OCI-LY1 (cell line): ENCODE data around the gene CRY1.

Experiments used
- H2AFZ ChIP-seq: fragments of 200-600 bp; sonication (generic), shearing (Covaris generic); 2 replicates; pipeline ENCODE4 v1.6.0; 2014; ENCODE audit warnings: antibody characterized with exemption, mild to moderate bottlenecking, low read length
- H3F3A ChIP-seq: fragments of 200-600 bp; sonication (generic), shearing (Covaris generic); 2 replicates; pipeline ENCODE4 v1.6.0; 2014; ENCODE audit warnings: mild to moderate bottlenecking, antibody characterized with exemption, low read length, moderate library complexity; ENCODE audit not compliant: insufficient read depth
- H3K27ac ChIP-seq: fragments of 200-600 bp; sonication (generic); 2 replicates; pipeline ENCODE4 v1.5.1; 2014; ENCODE audit warnings: low read length, mixed run types, mild to moderate bottlenecking, low read depth; ENCODE audit not compliant: poor library complexity, severe bottlenecking
- H3K27me3 ChIP-seq: fragments of 200-600 bp; sonication (generic); 2 replicates; pipeline ENCODE4 v1.6.0; 2014; ENCODE audit warnings: antibody characterized with exemption, mild to moderate bottlenecking, low read length, moderate library complexity; ENCODE audit not compliant: insufficient read depth
- H3K36me3 ChIP-seq: fragments of 200-600 bp; sonication (generic); 2 replicates; pipeline ENCODE4 v1.6.1; 2014; ENCODE audit warnings: mild to moderate bottlenecking, antibody characterized with exemption, low read length, moderate library complexity, mixed read lengths; ENCODE audit not compliant: insufficient read depth
- H3K4me1 ChIP-seq: fragments of 200-600 bp; sonication (generic); 2 replicates; pipeline ENCODE4 v1.5.1; 2014; ENCODE audit warnings: mild to moderate bottlenecking, low read length, moderate library complexity; ENCODE audit not compliant: insufficient read depth, severe bottlenecking
- H3K4me2 ChIP-seq: fragments of 200-600 bp; sonication (generic), shearing (Covaris generic); 2 replicates; pipeline ENCODE4 v1.6.1; 2014; ENCODE audit warnings: low read length
- H3K4me3 ChIP-seq: fragments of 200-600 bp; sonication (generic); 2 replicates; pipeline ENCODE4 v1.5.1; 2014; ENCODE audit warnings: low read length, low read depth, mild to moderate bottlenecking, mixed read lengths; ENCODE audit not compliant: poor library complexity, severe bottlenecking
- H3K79me2 ChIP-seq: fragments of 200-600 bp; shearing (Covaris generic); 2 replicates; pipeline ENCODE4 v1.6.1; 2016; ENCODE audit warnings: mixed run types, low read length, mixed read lengths; ENCODE audit not compliant: insufficient read depth
- H3K9ac ChIP-seq: fragments of 200-600 bp; sonication (generic), shearing (Covaris generic); 2 replicates; pipeline ENCODE4 v1.6.1; 2014; ENCODE audit warnings: mild to moderate bottlenecking, low read length, mixed read lengths
- H3K9me2 ChIP-seq: fragments of 200-600 bp; sonication (generic), shearing (Covaris generic); 2 replicates; pipeline ENCODE4 v1.6.1; 2014; ENCODE audit warnings: low read depth, mild to moderate bottlenecking, low read length, mixed read lengths
- H3K9me3 ChIP-seq: fragments of 200-600 bp; shearing (Covaris generic); 2 replicates; pipeline ENCODE4 v1.6.1; 2014; ENCODE audit warnings: low read length, mixed read lengths
- H4K20me1 ChIP-seq: fragments of 200-600 bp; sonication (generic), shearing (Covaris generic); 2 replicates; pipeline ENCODE4 v1.6.0; 2016; ENCODE audit warnings: mild to moderate bottlenecking, low read length; ENCODE audit not compliant: insufficient read depth
- CTCF ChIP-seq: fragments of 200-600 bp; sonication (generic), shearing (Covaris generic); IDR thresholded peaks from 2 replicates; pipeline ENCODE4 v1.5.1; 2017; ENCODE audit warnings: mild to moderate bottlenecking, antibody characterized with exemption, low read length, moderate library complexity, mixed read lengths
- EZH2 ChIP-seq: fragments of 200-600 bp; sonication (generic), shearing (Covaris generic); IDR thresholded peaks from 2 replicates; pipeline ENCODE4 v1.8.0; 2017; ENCODE audit warnings: borderline replicate concordance, mixed run types, mild to moderate bottlenecking, antibody characterized with exemption, low read length, moderate library complexity, mixed read lengths

CRY1 gene

GRCh38 chr12:107135177-107135576 is 41.8 kb upstream of the CRY1 start:
- Histone ChIP-seq H3K27ac (no peak overlapping the region), H3K4me1 (no peaks in the 10 kb centered on the region), H3K4me3 (no peak overlapping the region), H2AFZ (no peak overlapping the region), H3K27me3 (no peaks in the 10 kb centered on the region), H3K4me2 (no peak overlapping the region), H4K20me1 (no peaks in the 10 kb centered on the region), H3K36me3 (no peaks in the 10 kb centered on the region), H3K9me2 (no peaks in the 10 kb centered on the region), H3K9ac (no peak overlapping the region), H3F3A (no peaks in the 10 kb centered on the region), H3K79me2 (no peaks in the 10 kb centered on the region), H3K9me3 (no peaks in the 10 kb centered on the region)
- TF ChIP-seq CTCF (no peak), EZH2 (no peak)

GRCh38 chr12:107134558-107134957 is 41.2 kb upstream of the CRY1 start:
- Histone ChIP-seq H3K79me2 (no peaks in the 10 kb centered on the region), H3K9ac (no peak overlapping the region), H3K36me3 (no peaks in the 10 kb centered on the region), H4K20me1 (no peaks in the 10 kb centered on the region), H2AFZ (no peak overlapping the region), H3K9me3 (no peaks in the 10 kb centered on the region), H3K4me1 (no peaks in the 10 kb centered on the region), H3K4me3 (no peak overlapping the region), H3F3A (no peaks in the 10 kb centered on the region), H3K4me2 (no peak overlapping the region), H3K27me3 (no peaks in the 10 kb centered on the region), H3K27ac (no peak overlapping the region), H3K9me2 (no peaks in the 10 kb centered on the region)
- TF ChIP-seq CTCF (peak; percentile 38), EZH2 (no peak)

- Histone ChIP-seq H3F3A (no peaks in the 10 kb centered on the region), H3K27me3 (no peaks in the 10 kb centered on the region), H3K4me2 (no peak overlapping the region), H3K79me2 (no peaks in the 10 kb centered on the region), H2AFZ (no peak overlapping the region), H3K9me3 (no peaks in the 10 kb centered on the region), H3K9ac (no peak overlapping the region), H3K36me3 (no peaks in the 10 kb centered on the region), H3K27ac (no peak overlapping the region), H3K4me3 (no peak overlapping the region), H3K9me2 (no peaks in the 10 kb centered on the region), H3K4me1 (no peaks in the 10 kb centered on the region), H4K20me1 (no peaks in the 10 kb centered on the region)
- TF ChIP-seq CTCF = no peak
- TF ChIP-seq EZH2 = no peak
These were observed 40.1 kb upstream of the CRY1 start for GRCh38 chr12:107133462-107133861.
